Pancreas (tissue), 10 donors: Measurements from ENCODE around the gene GPC3. TPM values are rescaled to one million over a fixed set of nuclear protein-coding genes. Genes with fewer than 3 reads are reported as not detected.

ENCODE experiments used
- ATAC-seq, 4 donors: fragments of 200-7000 bp; cut with Tn5 transposase; one replicate each; pipeline versions ENCODE4 v1.8.0 to v1.9.1; 2020; ENCODE audit warnings: mild to moderate bottlenecking in 4 of 4, moderate library complexity in 4 of 4
- DNase-seq, 6 donors: peaks; one replicate each; pipeline ENCODE4 v3.0.0-alpha.2; 2020
- FAIRE-seq: peaks from 2 replicates; lab custom pipeline; 2012; peaks lifted over from hg19 to GRCh38; lab: Jason Lieb, UNC
- H3K27ac ChIP-seq, 4 donors: fragments of 200-600 bp; sonication (generic); 1 replicate in 3 of 4; 2 replicates in 1 of 4; pipeline versions ENCODE4 v1.5.0 to v1.8.0; 2020
- H3K27me3 ChIP-seq, 4 donors: fragments of 200-600 bp; one replicate each; pipeline ENCODE4 v1.8.0; 2021
- H3K36me3 ChIP-seq, 3 donors: fragments of 200-600 bp; sonication (generic) in 1 of 3; one replicate each; pipeline versions ENCODE4 v1.5.0 to v1.8.0; 2020 to 2021
- H3K4me1 ChIP-seq, 3 donors: fragments of 200-600 bp; one replicate each; pipeline ENCODE4 v1.8.0; 2021
- H3K4me3 ChIP-seq, 4 donors: fragments of 200-600 bp; sonication (generic) in 2 of 4; one replicate each; pipeline versions ENCODE4 v1.5.0 to v1.8.0; 2020 to 2021
- H3K9me3 ChIP-seq, 4 donors: fragments of 200-600 bp; one replicate each; pipeline ENCODE4 v1.8.0; 2021
- WGBS, 2 donors: extraction: QIAGEN DNeasy Blood & Tissue Kit; methylation state at CpG; one replicate each; pipeline ENCODE4 v1.1.7; 2013; 5-methylcytosine and 5-hydroxymethylcytosine counted together
- intact Hi-C, 3 donors: fragments of 100-400 bp; cut with DNase I; formaldehyde crosslinking; loops; one replicate each; pipeline versions ENCODE4 v1.11.1 to v1.14.2; 2022
- polyA plus RNA-seq, 2 donors: library from polyadenylated mRNA; stranded (reverse); fragments of 200-250 nt; gene quantifications; one replicate each; pipeline ENCODE4 v1.2.3, GENCODE V29; 2013
- total RNA-seq, 6 donors: library from RNA; stranded (reverse); fragmentation: NEBNext Ultra II Directional in 4 of 6; extraction: Animal tissue kit (Norgen Biotek cat#: 25700) in 4 of 6; gene quantifications; one replicate each; pipeline versions ENCODE4 v1.2.1 to v1.2.4, GENCODE V29; 2021 to 2023
- TF ChIP-seq, protein P1 (sequence below), 4 donors: fragments of 200-600 bp; sonication (generic) in 3 of 4; IDR thresholded peaks; one replicate each; pipeline versions ENCODE4 v1.5.0 to v1.8.0; 2021; ENCODE audit warnings: antibody characterized with exemption in 4 of 4
- donor health status: healthy with polysubstance abuse.
- donor health status: DM: no; HTN: no; CAD: no; lungs with moderate emphysema.
- donor health status: DM: no; HTN: no; CAD: no.
- donor health status: control.
- donor health status: control.
- donor health status: Bipolar disorder and iron deficiency.
- donor health status: DM: yes; HTN: yes; CAD: no.
- donor health status: DM: no; HTN: no; CAD: no.
- donor health status: DM: no; HTN: no; CAD: no.
- donor health status: DM: yes; HTN: yes; CAD: no.

The GPC3 gene
- total and polyA plus RNA-seq, 8 donors = 0.95 to 18.6 (median 2.7) TPM

DNA sequence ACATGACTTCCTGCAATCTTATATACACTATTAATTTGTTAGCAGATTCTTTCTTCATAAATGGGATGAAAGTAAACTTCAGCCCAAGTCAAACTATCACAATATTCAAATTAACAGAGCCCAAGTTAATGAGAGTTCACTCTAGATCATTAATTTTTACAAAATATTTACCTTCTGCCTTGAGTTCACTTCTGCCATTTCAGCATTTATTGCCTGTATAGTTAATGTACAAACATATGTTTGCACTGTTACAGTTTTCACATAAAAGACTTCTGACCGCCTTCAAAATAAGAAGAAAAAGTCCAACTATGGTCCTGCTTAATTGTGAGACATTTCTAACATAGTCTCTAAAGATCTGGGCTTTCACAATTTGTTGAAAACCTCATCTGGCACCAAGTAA, 46.9 kb downstream of the GPC3 start:
- ATAC-seq (no peak), DNase-seq (no peak), FAIRE-seq (no peak)
- Histone ChIP-seq H3K27me3 (peaks cover 0 to 5% (median 2%) of the 10 kb centered on the region in 4 donors), H3K9me3 (no peaks in the 10 kb centered on the region), H3K4me3 (no peak overlapping the region), H3K36me3 (no peaks in the 10 kb centered on the region), H3K4me1 (no peaks in the 10 kb centered on the region), H3K27ac (no peak overlapping the region)
- intact Hi-C loops = no loop called here
- TF ChIP-seq, protein P1, sequence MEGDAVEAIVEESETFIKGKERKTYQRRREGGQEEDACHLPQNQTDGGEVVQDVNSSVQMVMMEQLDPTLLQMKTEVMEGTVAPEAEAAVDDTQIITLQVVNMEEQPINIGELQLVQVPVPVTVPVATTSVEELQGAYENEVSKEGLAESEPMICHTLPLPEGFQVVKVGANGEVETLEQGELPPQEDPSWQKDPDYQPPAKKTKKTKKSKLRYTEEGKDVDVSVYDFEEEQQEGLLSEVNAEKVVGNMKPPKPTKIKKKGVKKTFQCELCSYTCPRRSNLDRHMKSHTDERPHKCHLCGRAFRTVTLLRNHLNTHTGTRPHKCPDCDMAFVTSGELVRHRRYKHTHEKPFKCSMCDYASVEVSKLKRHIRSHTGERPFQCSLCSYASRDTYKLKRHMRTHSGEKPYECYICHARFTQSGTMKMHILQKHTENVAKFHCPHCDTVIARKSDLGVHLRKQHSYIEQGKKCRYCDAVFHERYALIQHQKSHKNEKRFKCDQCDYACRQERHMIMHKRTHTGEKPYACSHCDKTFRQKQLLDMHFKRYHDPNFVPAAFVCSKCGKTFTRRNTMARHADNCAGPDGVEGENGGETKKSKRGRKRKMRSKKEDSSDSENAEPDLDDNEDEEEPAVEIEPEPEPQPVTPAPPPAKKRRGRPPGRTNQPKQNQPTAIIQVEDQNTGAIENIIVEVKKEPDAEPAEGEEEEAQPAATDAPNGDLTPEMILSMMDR (IDR thresholded peaks at IDR 0.05) = no peak
- 70 to 81% methylated on average over 1 of the region's 1 CpG for WGBS, 2 donors

DNA sequence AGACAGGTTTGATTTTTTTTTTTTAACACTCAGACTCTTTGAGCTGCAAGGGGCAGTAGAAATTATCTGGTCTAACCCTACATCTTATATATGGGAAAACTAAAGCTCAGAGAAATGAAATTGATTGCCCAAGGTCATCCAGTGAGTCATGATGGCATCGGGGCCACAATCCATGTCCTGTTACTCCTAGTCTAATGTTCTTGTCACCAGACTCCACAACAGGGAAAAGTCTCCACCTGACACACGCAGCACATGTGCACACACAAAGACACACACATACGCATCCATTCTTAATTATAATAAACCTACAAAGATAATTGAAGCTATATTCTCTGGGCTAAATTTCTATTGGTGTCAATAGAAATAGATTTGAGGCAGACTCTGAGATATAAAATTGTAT, 48.4 kb downstream of the GPC3 start:
- H3K4me3 ChIP-seq = no peak overlapping the region
- intact Hi-C loops = no loop called here
- no peak overlapping the region for H3K27ac ChIP-seq
- no peaks in the 10 kb centered on the region for H3K9me3 ChIP-seq
- TF ChIP-seq, protein P1 (IDR thresholded peaks at IDR 0.05) = no peak
- H3K4me1 ChIP-seq = no peaks in the 10 kb centered on the region
- DNase-seq (no peak), ATAC-seq (no peak), FAIRE-seq (no peak)
- H3K36me3 ChIP-seq = no peaks in the 10 kb centered on the region
- WGBS, 2 donors = 68 to 77% methylated on average over 3 of the region's 3 CpGs
- peaks cover 0 to 5% (median 0%) of the 10 kb centered on the region in 4 donors for H3K27me3 ChIP-seq

DNA sequence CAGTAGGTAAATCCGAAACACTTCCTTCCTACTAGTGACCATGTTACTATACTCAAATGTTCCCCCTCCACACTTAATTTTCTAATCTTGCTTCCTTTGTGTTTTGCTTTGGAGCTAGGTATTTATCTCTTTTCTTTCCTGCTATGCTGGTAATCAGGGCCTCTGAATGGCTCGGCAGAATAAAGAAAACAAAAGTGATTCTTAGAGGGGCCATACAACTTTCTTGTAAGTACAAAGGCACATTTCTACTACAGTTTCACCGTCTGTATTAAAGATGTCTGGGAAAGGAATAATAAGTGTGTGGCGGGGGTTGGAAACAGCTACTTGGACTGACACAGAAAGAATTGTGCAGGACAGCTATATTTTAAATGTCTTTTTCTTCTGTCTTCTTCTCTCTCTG, 50.3 kb downstream of the GPC3 start:
- intact Hi-C loops = no loop called here
- Histone ChIP-seq H3K27ac (no peak overlapping the region), H3K4me3 (no peak overlapping the region), H3K36me3 (no peaks in the 10 kb centered on the region), H3K27me3 (peaks cover 0 to 5% (median 0%) of the 10 kb centered on the region in 4 donors), H3K9me3 (no peaks in the 10 kb centered on the region), H3K4me1 (no peaks in the 10 kb centered on the region)
- WGBS, 2 donors = 70 to 80% methylated on average over 4 of the region's 4 CpGs
- DNase-seq (no peak), ATAC-seq (no peak), FAIRE-seq (no peak)
- TF ChIP-seq, protein P1 (IDR thresholded peaks at IDR 0.05) = no peak

DNA sequence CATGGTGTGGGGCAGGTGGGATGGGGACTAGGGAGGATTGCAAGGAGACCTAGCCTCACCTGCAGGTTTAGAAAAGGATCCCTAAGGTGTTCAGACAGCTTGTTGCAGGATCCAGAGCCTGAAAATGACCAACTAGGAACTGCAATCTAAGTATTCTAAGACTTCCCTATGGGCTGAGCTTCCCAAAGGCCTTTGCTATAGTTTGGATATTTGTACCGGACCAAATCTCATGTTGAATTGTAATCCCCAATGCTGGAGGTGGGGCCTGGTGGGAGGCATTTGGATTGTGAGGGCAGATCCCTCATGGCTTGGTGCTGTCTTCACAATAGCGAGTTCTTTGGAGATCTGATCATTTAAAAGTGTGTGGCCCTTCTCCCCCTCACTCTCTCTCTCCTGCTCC, 52.1 kb downstream of the GPC3 start:
- H3K27ac ChIP-seq = no peak overlapping the region
- no peak overlapping the region for H3K4me3 ChIP-seq
- FAIRE-seq (no peak), ATAC-seq (no peak), DNase-seq (no peak)
- TF ChIP-seq, protein P1 (IDR thresholded peaks at IDR 0.05) = no peak
- no peaks in the 10 kb centered on the region for H3K9me3 ChIP-seq
- WGBS, 2 donors = 72 to 90% methylated on average over 2 of the region's 2 CpGs
- H3K36me3 ChIP-seq = no peaks in the 10 kb centered on the region
- intact Hi-C loops = no loop called here
- H3K4me1 ChIP-seq = no peaks in the 10 kb centered on the region
- H3K27me3 ChIP-seq = peaks cover 0 to 5% (median 0%) of the 10 kb centered on the region in 4 donors

DNA sequence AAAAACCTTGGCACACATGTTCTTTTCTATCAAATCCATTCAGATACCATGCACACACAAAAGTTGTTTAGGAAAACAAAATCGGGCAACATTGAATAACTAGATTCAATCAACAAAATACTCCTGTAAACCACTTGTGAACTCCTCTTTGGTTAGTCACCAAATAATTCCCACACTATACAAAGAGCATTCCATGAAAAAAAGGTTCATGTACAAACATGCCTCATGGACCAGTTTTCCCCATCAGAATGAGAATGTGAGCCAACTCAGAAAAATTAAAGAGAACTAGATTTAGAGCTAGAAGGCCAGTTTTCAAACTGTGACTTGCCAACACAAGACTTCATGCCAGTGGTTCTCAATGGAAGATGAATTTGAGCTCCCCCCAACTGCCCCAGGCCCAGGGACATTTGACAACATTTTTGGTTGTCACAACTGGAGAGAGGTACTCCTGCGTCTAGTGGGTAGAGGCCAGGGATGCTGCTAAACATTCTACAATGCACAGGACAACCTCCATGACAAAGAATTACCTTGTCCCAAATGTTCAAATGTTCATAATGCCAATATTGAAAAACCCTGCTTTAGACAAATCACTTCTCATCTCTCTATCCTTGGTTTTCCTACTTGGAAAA, 55.4 kb downstream of the GPC3 start:
- 69 to 80% methylated on average over 2 of the region's 2 CpGs for whole genome bisulfite sequencing, 2 donors
- ATAC-seq (no peak), DNase-seq (no peak), FAIRE-seq (no peak)
- Histone ChIP-seq H3K9me3 (no peaks in the 10 kb centered on the region), H3K27me3 (no peaks in the 10 kb centered on the region), H3K27ac (no peak overlapping the region), H3K4me3 (no peak overlapping the region), H3K4me1 (no peaks in the 10 kb centered on the region), H3K36me3 (no peaks in the 10 kb centered on the region)
- intact Hi-C loops = no loop called here
- TF ChIP-seq, protein P1 (IDR thresholded peaks at IDR 0.05) = no peak
